ENCODE results near the gene SIGLEC9. TPM values are rescaled to one million over a fixed set of nuclear protein-coding genes. Genes with fewer than 3 reads are reported as not detected.

Gene SIGLEC9
- total RNA-seq, 2 experiments from 2014 or later, result 0.36 to 0.59 TPM

- Mint-ChIP-seq H3K36me3 (ENCODE audit: low read depth) (peaks cover 45% of the 10 kb centered on the region), H3K4me3 (no peak overlapping the region), H3K27ac (no peak overlapping the region), H3K4me1 (ENCODE audit: low read depth) (peaks cover 27% of the 10 kb centered on the region), H3K9me3 (no peaks in the 10 kb centered on the region), H3K27me3 (no peaks in the 10 kb centered on the region)
- H3K27ac ChIP-seq (ENCODE audit: low read depth in 1 of 2, low read length in 2 of 2), result no peak overlapping the region
- peaks cover 22% of the 10 kb centered on the region for H3K4me1 ChIP-seq (ENCODE audit: insufficient read depth, low read length)
- H3K36me3 ChIP-seq (ENCODE audit: insufficient read depth, low read length), result peaks cover 35% of the 10 kb centered on the region
- no peaks in the 10 kb centered on the region for H3K9me3 ChIP-seq (ENCODE audit: control insufficient read depth in 1 of 2, insufficient read depth in 1 of 2, low read length in 2 of 2)
- no peaks in the 10 kb centered on the region for H3K27me3 ChIP-seq (ENCODE audit: control insufficient read depth in 1 of 2, insufficient read depth in 2 of 2, low read length in 2 of 2)
- ATAC-seq (ENCODE audit: poor library complexity), result no peak
- intact Hi-C loops (cut with DNase I, micrococcal nuclease), result loop anchor here in 1 of 2 experiments (5.0 kb wide), 3 partner anchors 40 to 170 kb away; no protein-coding TSS in a partner anchor
- no peak for DNase-seq
- no peak overlapping the region for H3K4me3 ChIP-seq (ENCODE audit: low read length)
- ChIA-PET CTCF (no interaction called here), POLR2A (no interaction called here)
- no peak for TF ChIP-seq CTCF (IDR thresholded peaks at IDR 0.05)
Measured at GRCh38 chr19:51097796-51098195, 26.9 kb upstream of the SIGLEC9 start.

GRCh38 chr19:51098365-51099046 is 26.2 kb upstream of the SIGLEC9 start:
- peaks cover 31% of the 10 kb centered on the region for H3K4me1 Mint-ChIP-seq (ENCODE audit: low read depth)
- ChIA-PET POLR2A (no interaction called here), CTCF (no interaction called here)
- H3K36me3 Mint-ChIP-seq (ENCODE audit: low read depth), result peaks cover 52% of the 10 kb centered on the region
- ATAC-seq (ENCODE audit: poor library complexity) (peak; percentile 83), DNase-seq (peak in 12 of 14 experiments; percentile 20 to 73 (median 46))
- intact Hi-C loops (cut with DNase I, micrococcal nuclease), result loop anchor here in 1 of 2 experiments (5.0 kb wide), 3 partner anchors 39 to 171 kb away; no protein-coding TSS in a partner anchor
- no peak overlapping the region for H3K4me3 Mint-ChIP-seq
- Histone ChIP-seq H3K36me3 (ENCODE audit: insufficient read depth, low read length) (peaks cover 38% of the 10 kb centered on the region), H3K4me3 (ENCODE audit: low read length) (peak overlapping the region; percentile 25), H3K27ac (ENCODE audit: low read depth in 1 of 2, low read length in 2 of 2) (no peak overlapping the region), H3K27me3 (ENCODE audit: control insufficient read depth in 1 of 2, insufficient read depth in 2 of 2, low read length in 2 of 2) (no peaks in the 10 kb centered on the region), H3K9me3 (ENCODE audit: control insufficient read depth in 1 of 2, insufficient read depth in 1 of 2, low read length in 2 of 2) (no peaks in the 10 kb centered on the region), H3K4me1 (ENCODE audit: insufficient read depth, low read length) (peaks cover 22% of the 10 kb centered on the region)
- H3K9me3 Mint-ChIP-seq, result no peaks in the 10 kb centered on the region
- TF ChIP-seq CTCF (IDR thresholded peaks at IDR 0.05), result no peak
- H3K27me3 Mint-ChIP-seq, result no peaks in the 10 kb centered on the region
- no peak overlapping the region for H3K27ac Mint-ChIP-seq

GRCh38 chr19:51099047-51099382 is 25.7 kb upstream of the SIGLEC9 start:
- POLR2A ChIA-PET, result no interaction called here
- no peaks in the 10 kb centered on the region for H3K9me3 ChIP-seq (ENCODE audit: control insufficient read depth in 1 of 2, insufficient read depth in 1 of 2, low read length in 2 of 2)
- no peaks in the 10 kb centered on the region for H3K9me3 Mint-ChIP-seq
- peak overlapping the region in 1 of 2 donors; percentile 7 for H3K27ac ChIP-seq (ENCODE audit: low read depth in 1 of 2, low read length in 2 of 2)
- peaks cover 31% of the 10 kb centered on the region for H3K4me1 Mint-ChIP-seq (ENCODE audit: low read depth)
- no peak overlapping the region for H3K4me3 Mint-ChIP-seq
- peaks cover 56% of the 10 kb centered on the region for H3K36me3 Mint-ChIP-seq (ENCODE audit: low read depth)
- H3K4me1 ChIP-seq (ENCODE audit: insufficient read depth, low read length), result peaks cover 25% of the 10 kb centered on the region
- CTCF ChIA-PET, result no interaction called here
- intact Hi-C loops (cut with DNase I, micrococcal nuclease), result loop anchor here in 1 of 2 experiments (5.0 kb wide), 3 partner anchors 38 to 172 kb away; no protein-coding TSS in a partner anchor
- ATAC-seq (ENCODE audit: poor library complexity) (no peak), DNase-seq (no peak)
- H3K27ac Mint-ChIP-seq, result no peak overlapping the region
- no peaks in the 10 kb centered on the region for H3K27me3 ChIP-seq (ENCODE audit: control insufficient read depth in 1 of 2, insufficient read depth in 2 of 2, low read length in 2 of 2)
- TF ChIP-seq CTCF (IDR thresholded peaks at IDR 0.05), result no peak
- no peaks in the 10 kb centered on the region for H3K27me3 Mint-ChIP-seq
- H3K4me3 ChIP-seq (ENCODE audit: low read length), result peak overlapping the region; percentile 40
- peaks cover 40% of the 10 kb centered on the region for H3K36me3 ChIP-seq (ENCODE audit: insufficient read depth, low read length)
